HG03095 (cell line): ENCODE data around the gene PLPP7.

Experiments used
- ATAC-seq: cut with Tn5 transposase; IDR thresholded peaks from one replicate; pipeline ENCODE4 v1.9.1; 2021; ENCODE audit warnings: moderate library complexity; ENCODE audit not compliant: unreplicated experiment

The PLPP7 gene

GRCh38 chr9:131280660-131281059 lies 8.9 kb upstream of the PLPP7 start:
- no peak for ATAC-seq

- no peak for ATAC-seq
These were observed 8.2 kb upstream of the PLPP7 start for GRCh38 chr9:131281119-131281965.

- no peak for ATAC-seq
These were observed 7.3 kb upstream of the PLPP7 start for GRCh38 chr9:131282175-131282574.

GRCh38 chr9:131282688-131283422 lies 6.7 kb upstream of the PLPP7 start:
- no peak for ATAC-seq

GRCh38 chr9:131284856-131285255 lies 4.7 kb upstream of the PLPP7 start:
- no peak for ATAC-seq

GRCh38 chr9:131287359-131287758 lies 2.2 kb upstream of the PLPP7 start:
- no peak for ATAC-seq

- no peak for ATAC-seq
These were observed 1.3 kb upstream of the PLPP7 start for GRCh38 chr9:131288217-131288616.

GRCh38 chr9:131290036-131290766 lies 678 bp downstream of the PLPP7 start:
- ATAC-seq, result no peak

GRCh38 chr9:131290767-131291370 lies 1.3 kb downstream of the PLPP7 start:
- no peak for ATAC-seq

- ATAC-seq, result no peak
These were observed 2.3 kb downstream of the PLPP7 start for GRCh38 chr9:131291795-131292315.

GRCh38 chr9:131292937-131293336 lies 3.4 kb downstream of the PLPP7 start:
- ATAC-seq, result no peak

GRCh38 chr9:131296460-131296859 lies 6.9 kb downstream of the PLPP7 start:
- no peak for ATAC-seq

GRCh38 chr9:131296906-131297500 lies 7.5 kb downstream of the PLPP7 start:
- ATAC-seq, result no peak

- ATAC-seq, result no peak
These were observed 8.4 kb downstream of the PLPP7 start for GRCh38 chr9:131297903-131298302.

GRCh38 chr9:131298341-131298740 lies 8.8 kb downstream of the PLPP7 start:
- no peak for ATAC-seq

- no peak for ATAC-seq
These were observed 9.3 kb downstream of the PLPP7 start for GRCh38 chr9:131298816-131299215.

GRCh38 chr9:131299346-131299960 lies 9.9 kb downstream of the PLPP7 start:
- ATAC-seq, result no peak

GRCh38 chr9:131299961-131300347 lies 10.4 kb downstream of the PLPP7 start:
- no peak for ATAC-seq

GRCh38 chr9:131300444-131300843 lies 10.9 kb downstream of the PLPP7 start:
- no peak for ATAC-seq
